Measurements from ENCODE around the gene CAV1.

DNA sequence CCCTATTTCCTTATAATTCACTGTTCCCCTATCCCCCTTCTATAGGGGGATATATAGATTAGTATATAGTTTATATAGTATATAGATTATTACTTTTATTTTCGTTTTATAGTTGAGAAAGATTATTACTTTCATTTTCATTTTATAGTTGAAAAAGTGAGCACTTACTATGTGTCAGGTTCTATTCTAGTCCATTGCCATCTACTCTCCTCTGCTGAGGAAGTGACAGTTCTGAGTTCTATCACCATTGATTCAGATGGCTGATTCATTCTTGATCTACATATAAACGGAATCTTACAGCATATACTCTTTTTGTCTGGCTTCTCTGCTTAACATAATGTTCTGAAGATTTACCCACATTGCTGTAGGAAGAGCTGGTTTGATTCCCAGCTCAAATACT, 46.0 kb upstream of the CAV1 start:
- TF ChIP-seq, protein P1, sequence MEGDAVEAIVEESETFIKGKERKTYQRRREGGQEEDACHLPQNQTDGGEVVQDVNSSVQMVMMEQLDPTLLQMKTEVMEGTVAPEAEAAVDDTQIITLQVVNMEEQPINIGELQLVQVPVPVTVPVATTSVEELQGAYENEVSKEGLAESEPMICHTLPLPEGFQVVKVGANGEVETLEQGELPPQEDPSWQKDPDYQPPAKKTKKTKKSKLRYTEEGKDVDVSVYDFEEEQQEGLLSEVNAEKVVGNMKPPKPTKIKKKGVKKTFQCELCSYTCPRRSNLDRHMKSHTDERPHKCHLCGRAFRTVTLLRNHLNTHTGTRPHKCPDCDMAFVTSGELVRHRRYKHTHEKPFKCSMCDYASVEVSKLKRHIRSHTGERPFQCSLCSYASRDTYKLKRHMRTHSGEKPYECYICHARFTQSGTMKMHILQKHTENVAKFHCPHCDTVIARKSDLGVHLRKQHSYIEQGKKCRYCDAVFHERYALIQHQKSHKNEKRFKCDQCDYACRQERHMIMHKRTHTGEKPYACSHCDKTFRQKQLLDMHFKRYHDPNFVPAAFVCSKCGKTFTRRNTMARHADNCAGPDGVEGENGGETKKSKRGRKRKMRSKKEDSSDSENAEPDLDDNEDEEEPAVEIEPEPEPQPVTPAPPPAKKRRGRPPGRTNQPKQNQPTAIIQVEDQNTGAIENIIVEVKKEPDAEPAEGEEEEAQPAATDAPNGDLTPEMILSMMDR (conservative IDR thresholded peaks at IDR 0.05; ENCODE audit: low read depth in 2 of 2): no peak
- TF ChIP-seq POLR2AphosphoS5 (IDR thresholded peaks at IDR 0.05; ENCODE audit: low read depth) (no peak), EZH2phosphoT487 (IDR thresholded peaks at IDR 0.05; ENCODE audit: unreplicated experiment) (no peak), ZNF114 (CRISPR knock-in tag; IDR thresholded peaks at IDR 0.05) (no peak), EZH2 (IDR thresholded peaks at IDR 0.05; ENCODE audit: low read depth, unreplicated experiment) (no peak), CREB1 (CRISPR knock-in tag; IDR thresholded peaks at IDR 0.05; ENCODE audit: low read depth) (no peak), JUNB (IDR thresholded peaks at IDR 0.05; ENCODE audit: unreplicated experiment) (no peak), ZNF331 (CRISPR knock-in tag; IDR thresholded peaks at IDR 0.05; ENCODE audit: low read depth) (no peak)
- TF ChIP-seq, protein P2, sequence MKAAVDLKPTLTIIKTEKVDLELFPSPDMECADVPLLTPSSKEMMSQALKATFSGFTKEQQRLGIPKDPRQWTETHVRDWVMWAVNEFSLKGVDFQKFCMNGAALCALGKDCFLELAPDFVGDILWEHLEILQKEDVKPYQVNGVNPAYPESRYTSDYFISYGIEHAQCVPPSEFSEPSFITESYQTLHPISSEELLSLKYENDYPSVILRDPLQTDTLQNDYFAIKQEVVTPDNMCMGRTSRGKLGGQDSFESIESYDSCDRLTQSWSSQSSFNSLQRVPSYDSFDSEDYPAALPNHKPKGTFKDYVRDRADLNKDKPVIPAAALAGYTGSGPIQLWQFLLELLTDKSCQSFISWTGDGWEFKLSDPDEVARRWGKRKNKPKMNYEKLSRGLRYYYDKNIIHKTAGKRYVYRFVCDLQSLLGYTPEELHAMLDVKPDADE (IDR thresholded peaks at IDR 0.05): no peak
- TF ChIP-seq, protein P3, sequence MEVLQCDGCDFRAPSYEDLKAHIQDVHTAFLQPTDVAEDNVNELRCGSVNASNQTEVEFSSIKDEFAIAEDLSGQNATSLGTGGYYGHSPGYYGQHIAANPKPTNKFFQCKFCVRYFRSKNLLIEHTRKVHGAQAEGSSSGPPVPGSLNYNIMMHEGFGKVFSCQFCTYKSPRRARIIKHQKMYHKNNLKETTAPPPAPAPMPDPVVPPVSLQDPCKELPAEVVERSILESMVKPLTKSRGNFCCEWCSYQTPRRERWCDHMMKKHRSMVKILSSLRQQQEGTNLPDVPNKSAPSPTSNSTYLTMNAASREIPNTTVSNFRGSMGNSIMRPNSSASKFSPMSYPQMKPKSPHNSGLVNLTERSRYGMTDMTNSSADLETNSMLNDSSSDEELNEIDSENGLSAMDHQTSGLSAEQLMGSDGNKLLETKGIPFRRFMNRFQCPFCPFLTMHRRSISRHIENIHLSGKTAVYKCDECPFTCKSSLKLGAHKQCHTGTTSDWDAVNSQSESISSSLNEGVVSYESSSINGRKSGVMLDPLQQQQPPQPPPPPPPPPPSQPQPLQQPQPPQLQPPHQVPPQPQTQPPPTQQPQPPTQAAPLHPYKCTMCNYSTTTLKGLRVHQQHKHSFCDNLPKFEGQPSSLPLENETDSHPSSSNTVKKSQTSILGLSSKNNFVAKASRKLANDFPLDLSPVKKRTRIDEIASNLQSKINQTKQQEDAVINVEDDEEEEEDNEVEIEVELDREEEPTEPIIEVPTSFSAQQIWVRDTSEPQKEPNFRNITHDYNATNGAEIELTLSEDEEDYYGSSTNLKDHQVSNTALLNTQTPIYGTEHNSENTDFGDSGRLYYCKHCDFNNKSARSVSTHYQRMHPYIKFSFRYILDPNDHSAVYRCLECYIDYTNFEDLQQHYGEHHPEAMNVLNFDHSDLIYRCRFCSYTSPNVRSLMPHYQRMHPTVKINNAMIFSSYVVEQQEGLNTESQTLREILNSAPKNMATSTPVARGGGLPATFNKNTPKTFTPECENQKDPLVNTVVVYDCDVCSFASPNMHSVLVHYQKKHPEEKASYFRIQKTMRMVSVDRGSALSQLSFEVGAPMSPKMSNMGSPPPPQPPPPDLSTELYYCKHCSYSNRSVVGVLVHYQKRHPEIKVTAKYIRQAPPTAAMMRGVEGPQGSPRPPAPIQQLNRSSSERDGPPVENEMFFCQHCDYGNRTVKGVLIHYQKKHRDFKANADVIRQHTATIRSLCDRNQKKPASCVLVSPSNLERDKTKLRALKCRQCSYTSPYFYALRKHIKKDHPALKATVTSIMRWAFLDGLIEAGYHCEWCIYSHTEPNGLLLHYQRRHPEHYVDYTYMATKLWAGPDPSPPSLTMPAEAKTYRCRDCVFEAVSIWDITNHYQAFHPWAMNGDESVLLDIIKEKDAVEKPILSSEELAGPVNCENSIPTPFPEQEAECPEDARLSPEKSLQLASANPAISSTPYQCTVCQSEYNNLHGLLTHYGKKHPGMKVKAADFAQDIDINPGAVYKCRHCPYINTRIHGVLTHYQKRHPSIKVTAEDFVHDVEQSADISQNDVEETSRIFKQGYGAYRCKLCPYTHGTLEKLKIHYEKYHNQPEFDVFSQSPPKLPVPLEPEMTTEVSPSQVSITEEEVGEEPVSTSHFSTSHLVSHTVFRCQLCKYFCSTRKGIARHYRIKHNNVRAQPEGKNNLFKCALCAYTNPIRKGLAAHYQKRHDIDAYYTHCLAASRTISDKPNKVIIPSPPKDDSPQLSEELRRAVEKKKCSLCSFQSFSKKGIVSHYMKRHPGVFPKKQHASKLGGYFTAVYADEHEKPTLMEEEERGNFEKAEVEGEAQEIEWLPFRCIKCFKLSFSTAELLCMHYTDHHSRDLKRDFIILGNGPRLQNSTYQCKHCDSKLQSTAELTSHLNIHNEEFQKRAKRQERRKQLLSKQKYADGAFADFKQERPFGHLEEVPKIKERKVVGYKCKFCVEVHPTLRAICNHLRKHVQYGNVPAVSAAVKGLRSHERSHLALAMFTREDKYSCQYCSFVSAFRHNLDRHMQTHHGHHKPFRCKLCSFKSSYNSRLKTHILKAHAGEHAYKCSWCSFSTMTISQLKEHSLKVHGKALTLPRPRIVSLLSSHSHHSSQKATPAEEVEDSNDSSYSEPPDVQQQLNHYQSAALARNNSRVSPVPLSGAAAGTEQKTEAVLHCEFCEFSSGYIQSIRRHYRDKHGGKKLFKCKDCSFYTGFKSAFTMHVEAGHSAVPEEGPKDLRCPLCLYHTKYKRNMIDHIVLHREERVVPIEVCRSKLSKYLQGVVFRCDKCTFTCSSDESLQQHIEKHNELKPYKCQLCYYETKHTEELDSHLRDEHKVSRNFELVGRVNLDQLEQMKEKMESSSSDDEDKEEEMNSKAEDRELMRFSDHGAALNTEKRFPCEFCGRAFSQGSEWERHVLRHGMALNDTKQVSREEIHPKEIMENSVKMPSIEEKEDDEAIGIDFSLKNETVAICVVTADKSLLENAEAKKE (CRISPR knock-in tag; IDR thresholded peaks at IDR 0.05): no peak
